Esophagus muscularis mucosa (tissue), 3 donors: ENCODE measurements around the gene THAP4.

ENCODE experiments used
- POLR2A ChIP-seq: fragments of 450-650 bp; IDR thresholded peaks from one replicate; pipeline ENCODE4 v1.6.1; 2017; ENCODE audit warnings: antibody characterized with exemption, moderate library complexity, mild to moderate bottlenecking, low read depth
- POLR2AphosphoS5 ChIP-seq, 2 donors: sonication (generic); formaldehyde crosslinking; IDR thresholded peaks; one replicate each; pipeline ENCODE4 v1.6.1; 2017; ENCODE audit warnings: antibody characterized with exemption in 2 of 2
- TF ChIP-seq, protein P1 (sequence below), 3 experiments: fragments of 200-600 bp in 2 of 3; fragments of 450-650 bp in 1 of 3; sonication (generic) in 2 of 3; IDR thresholded peaks; one replicate each; pipeline ENCODE4 v1.5.1; 2017 to 2019; ENCODE audit warnings: antibody characterized with exemption in 3 of 3, mild to moderate bottlenecking in 2 of 3, moderate library complexity in 1 of 3

DNA sequence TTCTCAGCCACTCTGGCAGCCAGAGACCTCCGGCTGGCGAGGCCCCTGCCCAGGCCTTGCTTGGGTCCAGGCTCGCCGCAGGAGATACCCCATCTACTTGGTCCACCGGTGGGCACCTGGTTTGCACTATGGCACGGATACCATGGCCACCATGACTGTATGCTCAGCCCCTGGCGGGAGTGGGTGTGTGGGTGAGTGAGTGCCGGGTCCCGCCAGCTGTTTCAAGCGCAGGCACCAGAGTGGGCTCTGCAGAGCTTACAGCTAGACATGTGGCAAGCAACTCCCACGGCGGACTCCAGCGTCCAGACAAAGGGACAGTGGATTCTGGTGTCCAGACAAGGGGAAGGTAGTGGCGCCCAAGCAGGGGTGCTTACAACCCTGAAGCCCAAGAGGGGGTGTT is 2.0 kb upstream of the THAP4 start:
- TF ChIP-seq, protein P1, sequence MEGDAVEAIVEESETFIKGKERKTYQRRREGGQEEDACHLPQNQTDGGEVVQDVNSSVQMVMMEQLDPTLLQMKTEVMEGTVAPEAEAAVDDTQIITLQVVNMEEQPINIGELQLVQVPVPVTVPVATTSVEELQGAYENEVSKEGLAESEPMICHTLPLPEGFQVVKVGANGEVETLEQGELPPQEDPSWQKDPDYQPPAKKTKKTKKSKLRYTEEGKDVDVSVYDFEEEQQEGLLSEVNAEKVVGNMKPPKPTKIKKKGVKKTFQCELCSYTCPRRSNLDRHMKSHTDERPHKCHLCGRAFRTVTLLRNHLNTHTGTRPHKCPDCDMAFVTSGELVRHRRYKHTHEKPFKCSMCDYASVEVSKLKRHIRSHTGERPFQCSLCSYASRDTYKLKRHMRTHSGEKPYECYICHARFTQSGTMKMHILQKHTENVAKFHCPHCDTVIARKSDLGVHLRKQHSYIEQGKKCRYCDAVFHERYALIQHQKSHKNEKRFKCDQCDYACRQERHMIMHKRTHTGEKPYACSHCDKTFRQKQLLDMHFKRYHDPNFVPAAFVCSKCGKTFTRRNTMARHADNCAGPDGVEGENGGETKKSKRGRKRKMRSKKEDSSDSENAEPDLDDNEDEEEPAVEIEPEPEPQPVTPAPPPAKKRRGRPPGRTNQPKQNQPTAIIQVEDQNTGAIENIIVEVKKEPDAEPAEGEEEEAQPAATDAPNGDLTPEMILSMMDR (IDR thresholded peaks at IDR 0.05), result no peak
- TF ChIP-seq POLR2A (no peak), POLR2AphosphoS5 (IDR thresholded peaks at IDR 0.05) (no peak)
